GM10266 (cell line): ENCODE measurements around the gene TMEM240.
"Not testable (repeated sequence)": the region's sequence is repeated elsewhere in the genome, so short reads cannot be mapped to it uniquely, and the experiment has no call there.

ENCODE experiments used
- DNase-seq: peaks from one replicate; pipeline ENCODE4 v3.0.0; 2012; ENCODE audit errors: extremely low spot score
- CTCF ChIP-seq: IDR thresholded peaks from 2 replicates; pipeline ENCODE4 v1.5.1; 2012; ENCODE audit warnings: mild to moderate bottlenecking, low read depth; ENCODE audit not compliant: control insufficient read depth, insufficient read depth; ENCODE audit errors: missing control alignments

TMEM240 gene

GRCh38 chr1:1562556-1563195 is 22.3 kb upstream of the TMEM240 start:
- DNase-seq = no peak
- no peak for TF ChIP-seq CTCF

GRCh38 chr1:1561801-1562470 is 21.5 kb upstream of the TMEM240 start:
- TF ChIP-seq CTCF = no peak
- DNase-seq = no peak

- DNase-seq = no peak
- TF ChIP-seq CTCF = no peak
Measured at GRCh38 chr1:1560178-1560577, 19.8 kb upstream of the TMEM240 start.

GRCh38 chr1:1559066-1559465 is 18.6 kb upstream of the TMEM240 start:
- no peak for DNase-seq
- no peak for TF ChIP-seq CTCF

GRCh38 chr1:1558591-1558990 is 18.2 kb upstream of the TMEM240 start:
- no peak for DNase-seq
- no peak for TF ChIP-seq CTCF

GRCh38 chr1:1557688-1558087 is 17.3 kb upstream of the TMEM240 start:
- DNase-seq = not testable (repeated sequence)

- DNase-seq = not testable (repeated sequence)
Measured at GRCh38 chr1:1556961-1557360, 16.5 kb upstream of the TMEM240 start.

GRCh38 chr1:1556505-1556904 is 16.1 kb upstream of the TMEM240 start:
- no peak for DNase-seq
- TF ChIP-seq CTCF = no peak
